CD4-positive, alpha-beta T cell treated with Interleukin-17A for 1 hour (primary cell): Measurements from ENCODE around the gene INTS14.
"Not testable (repeated sequence)": the region's sequence is repeated elsewhere in the genome, so short reads cannot be mapped to it uniquely, and the experiment has no call there.

Source experiments
- DNase-seq: peaks from one replicate; pipeline ENCODE4 v3.0.0-alpha.2; 2020

INTS14 gene

DNA sequence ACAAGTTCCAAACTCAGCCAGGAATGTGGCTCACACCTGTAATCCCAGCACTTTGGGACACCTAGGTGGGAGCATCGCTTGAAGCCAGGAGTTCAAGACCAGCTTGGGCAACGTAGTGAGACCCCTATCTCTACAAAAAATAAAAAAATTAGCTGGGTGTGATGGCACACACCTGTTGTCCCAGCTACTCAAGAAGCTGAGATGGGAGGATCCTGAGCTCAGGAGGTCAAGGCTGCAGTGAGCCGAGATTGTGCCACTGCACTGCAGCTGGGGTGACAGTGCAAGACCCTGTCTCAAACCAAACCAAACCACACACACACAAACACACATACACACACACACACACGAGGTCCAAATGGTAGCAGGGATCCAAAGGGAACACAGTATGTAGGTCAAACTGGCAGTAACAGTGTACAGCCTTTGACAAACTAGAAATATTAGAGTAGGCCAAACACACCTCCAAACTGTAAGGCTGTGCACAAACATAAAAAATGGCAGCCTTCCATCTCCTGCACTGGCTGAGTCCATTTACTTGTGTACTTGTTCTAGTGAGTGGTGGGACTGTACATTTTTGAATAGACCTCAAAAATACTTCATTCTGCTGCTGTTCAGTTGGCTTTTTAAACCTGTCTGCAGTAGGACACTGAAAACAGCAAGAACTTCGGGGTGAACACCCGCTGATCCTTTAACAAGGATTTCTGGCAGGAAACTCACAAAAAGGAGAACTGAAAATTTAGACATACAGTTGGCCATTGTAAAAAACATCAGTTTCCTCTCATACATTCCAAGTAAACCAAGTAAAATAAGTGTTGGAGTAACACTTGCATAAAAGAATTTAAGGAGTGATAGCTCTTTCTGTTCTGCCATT lies 33.6 kb downstream of the INTS14 start:
- no peak for DNase-seq

- no peak for DNase-seq
Measured at GRCh38 chr15:65576664-65577063, 34.3 kb downstream of the INTS14 start.

- no peak for DNase-seq
Measured at GRCh38 chr15:65571971-65572370, 39.0 kb downstream of the INTS14 start.

GRCh38 chr15:65569728-65570127 lies 41.2 kb downstream of the INTS14 start:
- no peak for DNase-seq

- DNase-seq = no peak
Measured at GRCh38 chr15:65561934-65562333, 49.0 kb downstream of the INTS14 start.

- DNase-seq = no peak
Measured at GRCh38 chr15:65559941-65560340, 51.0 kb downstream of the INTS14 start.

DNA sequence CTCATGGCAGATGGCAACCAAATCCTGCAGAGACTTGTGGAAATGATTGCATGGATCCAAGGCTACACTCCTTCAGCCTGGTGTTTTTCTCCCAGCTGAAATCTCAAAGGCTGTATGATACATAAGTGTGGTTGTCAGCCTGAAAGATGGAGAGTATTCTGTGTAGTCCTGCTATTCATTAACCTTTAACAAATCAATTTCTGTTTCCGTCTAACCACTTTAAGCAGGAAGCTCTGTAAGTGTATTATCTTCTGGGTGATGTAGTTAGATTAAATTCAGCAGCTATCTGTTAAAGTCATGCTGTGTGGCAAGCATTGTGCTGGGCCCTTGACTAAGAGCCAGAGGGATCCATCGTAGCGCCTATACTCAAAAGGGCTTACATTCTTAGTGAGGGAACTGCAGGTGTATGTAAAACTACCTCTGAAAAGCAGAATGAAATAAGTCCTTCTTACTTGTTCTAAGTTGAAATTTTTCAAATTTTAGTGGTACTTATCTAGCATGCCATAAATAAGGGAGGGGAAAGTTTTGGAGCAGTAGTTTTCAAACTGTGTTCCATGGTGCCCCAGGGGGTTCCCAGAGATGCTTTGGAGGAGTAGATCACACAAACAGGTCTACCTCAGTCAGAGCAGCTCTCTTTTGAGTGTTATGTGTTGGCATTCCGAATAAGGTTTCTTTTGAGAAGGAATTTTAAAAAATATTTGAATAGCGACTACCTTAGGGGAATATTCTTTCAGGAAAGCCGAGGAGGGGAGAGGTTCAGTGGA lies 51.8 kb downstream of the INTS14 start:
- no peak for DNase-seq

GRCh38 chr15:65558336-65558735 lies 52.6 kb downstream of the INTS14 start:
- DNase-seq = no peak

GRCh38 chr15:65556622-65557021 lies 54.3 kb downstream of the INTS14 start:
- DNase-seq = no peak

DNA sequence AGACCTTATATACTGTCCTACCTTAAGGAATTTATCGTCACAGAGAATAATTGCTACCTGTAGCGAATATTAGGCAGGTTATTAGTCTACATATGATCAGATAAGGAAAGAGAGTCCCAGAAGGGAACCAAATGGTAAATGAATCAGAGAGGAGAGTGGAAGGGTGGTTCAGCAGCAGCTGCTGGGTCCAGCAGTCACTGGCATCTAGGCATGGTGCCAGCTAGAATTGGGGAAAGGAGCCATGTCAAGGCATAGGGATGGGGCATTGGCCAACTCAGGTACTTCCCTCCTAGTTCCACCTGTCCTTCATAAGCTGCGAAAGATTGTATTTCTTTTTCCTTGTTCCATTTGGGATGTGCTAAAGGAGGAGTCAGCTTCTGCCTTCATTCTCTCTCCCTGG lies 57.2 kb downstream of the INTS14 start:
- DNase-seq = no peak

- not testable (repeated sequence) for DNase-seq
Measured at GRCh38 chr15:65552851-65553250, 58.1 kb downstream of the INTS14 start.

DNA sequence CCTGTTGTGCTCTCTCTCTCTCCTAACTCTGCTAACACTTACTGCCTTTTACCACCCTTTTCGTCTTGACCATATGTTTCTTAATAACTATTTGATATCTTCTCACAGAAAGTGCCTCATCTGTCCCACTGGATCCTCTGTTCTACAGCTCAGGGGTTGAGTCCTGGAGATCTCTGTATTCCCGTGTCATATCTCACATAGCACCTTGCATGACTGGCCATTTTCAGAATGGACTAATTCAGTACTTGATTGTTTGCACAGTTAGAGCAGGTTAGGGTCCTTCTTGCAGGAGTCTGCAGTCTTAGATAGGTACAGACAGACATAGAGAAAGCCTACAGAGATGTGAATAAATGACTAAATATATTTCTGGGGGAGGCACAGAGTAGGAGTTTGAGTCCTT lies 59.7 kb downstream of the INTS14 start:
- DNase-seq = no peak

GRCh38 chr15:65550681-65551098 lies 60.2 kb downstream of the INTS14 start:
- DNase-seq = no peak

GRCh38 chr15:65549288-65549687 lies 61.6 kb downstream of the INTS14 start:
- DNase-seq = not testable (repeated sequence)

DNA sequence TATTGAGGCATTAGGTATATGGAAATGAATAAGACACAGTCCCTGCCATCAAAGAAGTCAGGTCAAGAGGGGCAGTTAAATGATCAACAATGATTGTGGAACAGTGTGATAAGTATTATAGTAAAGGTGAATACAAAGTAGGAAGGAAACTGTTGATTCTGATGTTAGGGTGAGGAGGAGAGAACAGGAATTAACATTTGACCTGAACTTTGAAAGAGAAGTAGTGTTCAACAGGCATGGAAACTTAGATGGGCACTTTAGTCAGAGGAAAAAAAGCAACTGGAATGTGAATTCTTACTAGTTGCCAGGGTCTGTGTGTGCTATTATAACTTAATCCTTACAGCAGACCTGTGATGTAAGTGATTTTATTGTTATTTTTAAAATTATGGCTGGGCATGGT lies 63.1 kb downstream of the INTS14 start:
- no peak for DNase-seq

GRCh38 chr15:65541231-65541820 lies 69.6 kb downstream of the INTS14 start:
- DNase-seq = no peak

DNA sequence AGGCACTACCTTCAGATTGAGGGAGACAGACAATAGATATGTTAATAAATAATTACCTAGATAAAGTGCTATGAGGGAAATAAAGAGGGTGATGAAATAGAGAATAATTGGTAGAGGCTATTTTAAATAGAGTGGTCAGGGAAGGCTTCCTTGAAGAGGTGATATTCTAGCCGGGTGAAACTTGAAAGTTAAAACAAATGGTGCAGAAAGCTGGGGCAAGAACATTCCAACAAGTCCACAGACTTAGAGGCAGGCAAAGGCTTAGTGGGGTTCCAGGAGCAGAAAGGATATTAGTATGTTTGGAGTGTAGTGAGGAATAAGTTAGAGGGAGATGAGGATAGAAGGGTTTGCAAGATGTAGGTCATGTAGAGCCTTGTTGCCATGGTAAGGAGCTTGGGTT lies 70.6 kb downstream of the INTS14 start:
- no peak for DNase-seq

- DNase-seq = no peak
Measured at GRCh38 chr15:65535192-65535591, 75.7 kb downstream of the INTS14 start.

- no peak for DNase-seq
Measured at GRCh38 chr15:65533057-65533756, 77.7 kb downstream of the INTS14 start.

- DNase-seq = no peak
Measured at GRCh38 chr15:65532738-65533051, 78.2 kb downstream of the INTS14 start.

DNA sequence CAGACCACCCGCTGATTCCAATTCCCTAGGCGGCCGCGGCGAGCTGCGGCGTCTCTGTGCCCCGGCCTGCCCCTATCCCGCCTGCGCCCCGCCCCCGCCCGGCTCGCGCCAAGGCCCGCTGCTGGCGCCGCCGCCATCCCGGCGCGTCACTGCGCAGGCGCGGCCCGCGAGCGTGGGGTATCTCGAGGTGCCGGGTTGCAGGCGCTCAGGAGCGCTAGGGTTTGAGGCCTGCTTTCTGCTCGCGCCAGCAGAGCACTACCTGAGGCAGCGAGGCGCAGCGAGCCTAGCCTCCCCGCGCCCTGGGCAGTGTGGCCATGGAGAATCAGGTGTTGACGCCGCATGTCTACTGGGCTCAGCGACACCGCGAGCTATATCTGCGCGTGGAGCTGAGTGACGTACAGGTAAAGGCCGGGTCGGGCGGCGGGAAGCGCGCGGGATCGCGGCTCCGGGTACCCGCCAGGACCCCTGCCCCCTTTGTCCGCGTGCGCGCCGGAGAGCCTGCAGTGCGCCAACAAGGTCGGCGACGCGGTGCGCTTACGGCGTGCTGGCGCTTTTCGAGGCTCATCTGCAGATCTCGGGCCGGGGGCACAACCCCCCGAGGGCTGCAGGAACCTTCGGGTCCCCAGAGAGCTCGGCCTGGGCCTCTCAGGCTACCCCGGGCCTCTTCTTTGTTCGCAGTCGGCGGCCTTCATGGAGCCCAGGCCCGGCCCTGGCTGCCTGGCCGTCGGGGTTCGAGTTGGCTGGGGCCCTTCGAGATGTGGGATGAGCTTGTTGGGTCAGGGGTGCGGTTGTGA lies 80.4 kb downstream of the INTS14 start, which contains the start of gene HACD3:
Gene HACD3 (plus strand): TSS at position 146 of the 794 bp plus-strand sequence. CDS start 169 bp downstream, at position 315.
- DNase-seq = peak; percentile 87

DNA sequence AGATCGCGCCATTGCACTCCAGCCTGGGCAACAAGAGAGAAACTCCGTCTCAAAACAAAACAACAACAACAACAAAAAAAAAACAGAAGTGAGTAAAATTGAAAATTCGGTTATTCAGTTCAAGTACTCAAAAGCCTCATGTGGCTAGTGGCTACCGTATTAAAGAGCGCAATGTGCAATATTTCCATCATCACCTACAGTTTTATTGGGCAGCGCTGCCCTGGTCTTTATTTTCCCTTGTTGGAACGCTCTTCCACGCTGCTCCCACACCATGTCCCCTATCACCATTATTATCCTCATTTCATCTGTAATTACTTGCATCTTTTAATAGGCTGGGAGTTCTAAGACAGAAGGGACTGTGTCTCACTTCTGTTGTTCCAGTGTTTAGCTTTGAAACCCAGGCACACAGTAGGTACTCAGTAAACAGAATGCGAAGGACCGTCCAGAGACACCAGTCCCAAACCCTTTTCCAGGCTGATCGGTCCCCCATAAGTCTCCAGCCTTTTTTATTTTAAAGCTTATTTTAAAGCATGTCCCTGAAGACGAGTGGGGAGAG lies 81.1 kb downstream of the INTS14 start:
- no peak for DNase-seq
